Measurements from ENCODE around the gene EIF5B. TPM values are rescaled to one million over a fixed set of nuclear protein-coding genes. Genes with fewer than 3 reads are reported as not detected.
"Not testable (repeated sequence)": the region's sequence is repeated elsewhere in the genome, so short reads cannot be mapped to it uniquely, and the experiment has no call there.

Gene EIF5B
- total and polyA plus RNA-seq, 2 experiments from 2014 or later: 34.2 to 108 TPM

GRCh38 chr2:99299580-99299979 lies 37.6 kb upstream of the EIF5B start:
- Histone ChIP-seq H4K20me1 (replicated peaks; ENCODE audit: insufficient read depth) (no peaks in the 10 kb centered on the region), H3K79me2 (replicated peaks; ENCODE audit: insufficient read depth) (no peaks in the 10 kb centered on the region), H3K4me3 (no peak overlapping the region), H3F3A (replicated peaks; ENCODE audit: low read depth) (no peaks in the 10 kb centered on the region), H3K4me2 (no peak overlapping the region), H2AFZ (no peak overlapping the region), H3K36me3 (ENCODE audit: insufficient read depth) (no peaks in the 10 kb centered on the region), H3K27me3 (ENCODE audit: insufficient read depth) (no peaks in the 10 kb centered on the region), H3K9me2 (ENCODE audit: insufficient read depth) (no peaks in the 10 kb centered on the region; the same call in 1 of the 2 replicates), H3K4me1 (ENCODE audit: insufficient read depth) (no peaks in the 10 kb centered on the region), H3K27ac (ENCODE audit: low read depth) (no peak overlapping the region)
- Mint-ChIP-seq H3K36me3 (ENCODE audit: low read depth) (no peaks in the 10 kb centered on the region), H3K4me3 (no peak overlapping the region), H3K9me3 (no peaks in the 10 kb centered on the region), H3K27me3 (ENCODE audit: insufficient read depth, low read depth, poor library complexity) (no peaks in the 10 kb centered on the region), H3K4me1 (no peaks in the 10 kb centered on the region), H3K27ac (no peak overlapping the region)
- TF ChIP-seq CREB1 (CRISPR knock-in tag; IDR thresholded peaks at IDR 0.05; ENCODE audit: low read depth): no peak
- TF ChIP-seq EZH2 (IDR thresholded peaks at IDR 0.05; ENCODE audit: low read depth, unreplicated experiment): no peak
- no peak for TF ChIP-seq ZNF114 (CRISPR knock-in tag; IDR thresholded peaks at IDR 0.05)
- TF ChIP-seq STAT1 (IDR thresholded peaks at IDR 0.05; ENCODE audit: unreplicated experiment): no peak
- no peak for TF ChIP-seq ETS1 (IDR thresholded peaks at IDR 0.05)
- TF ChIP-seq CTCF (conservative IDR thresholded peaks at IDR 0.05; ENCODE audit: low read depth in 2 of 2): no peak
- ATAC-seq: no peak
- DNase-seq (ENCODE audit: low spot score): no peak

GRCh38 chr2:99301097-99301496 lies 36.1 kb upstream of the EIF5B start, which contains the start of gene LYG1:
Gene LYG1, minus strand, starts transcription at chr2:99301197. Its CDS starts 5,527 bp downstream, at chr2:99295670.
- not testable (repeated sequence) for H3K9me3 Mint-ChIP-seq; ATAC-seq; DNase-seq (ENCODE audit: low spot score); H3K4me1 Mint-ChIP-seq; H3K4me1 ChIP-seq (ENCODE audit: insufficient read depth); H3K27me3 Mint-ChIP-seq (ENCODE audit: insufficient read depth, low read depth, poor library complexity); H3K27ac Mint-ChIP-seq; H2AFZ ChIP-seq; H3K36me3 ChIP-seq (ENCODE audit: insufficient read depth); H3K9me2 ChIP-seq (ENCODE audit: insufficient read depth); H3K79me2 ChIP-seq (replicated peaks; ENCODE audit: insufficient read depth); H4K20me1 ChIP-seq (replicated peaks; ENCODE audit: insufficient read depth); H3K27me3 ChIP-seq (ENCODE audit: insufficient read depth); H3K4me3 ChIP-seq; H3F3A ChIP-seq (replicated peaks; ENCODE audit: low read depth); H3K4me3 Mint-ChIP-seq; H3K27ac ChIP-seq (ENCODE audit: low read depth); H3K36me3 Mint-ChIP-seq (ENCODE audit: low read depth); H3K4me2 ChIP-seq

GRCh38 chr2:99317161-99317872 lies 19.9 kb upstream of the EIF5B start:
- H3K27ac ChIP-seq (ENCODE audit: low read depth): no peak overlapping the region
- no peak overlapping the region for H2AFZ ChIP-seq
- TF ChIP-seq ZNF462 (CRISPR knock-in tag; IDR thresholded peaks at IDR 0.05): no peak

More at GRCh38 chr2:99317161-99317872, 19.9 kb upstream of the EIF5B start:
- no peak overlapping the region for H3K4me2 ChIP-seq
- Mint-ChIP-seq H3K27ac (no peak overlapping the region), H3K36me3 (ENCODE audit: low read depth) (peaks cover 48% of the 10 kb centered on the region), H3K4me3 (no peak overlapping the region), H3K9me3 (no peaks in the 10 kb centered on the region), H3K27me3 (ENCODE audit: insufficient read depth, low read depth, poor library complexity) (peaks cover 2% of the 10 kb centered on the region), H3K4me1 (no peaks in the 10 kb centered on the region)
- DNase-seq (ENCODE audit: low spot score) (no peak), ATAC-seq (no peak)
- no peaks in the 10 kb centered on the region for H3K4me1 ChIP-seq (ENCODE audit: insufficient read depth)
- H4K20me1 ChIP-seq (replicated peaks; ENCODE audit: insufficient read depth): peaks cover 5% of the 10 kb centered on the region; the same call in 1 of the 2 replicates
- no peaks in the 10 kb centered on the region for H3K27me3 ChIP-seq (ENCODE audit: insufficient read depth)
- H3K4me3 ChIP-seq: no peak overlapping the region
- no peaks in the 10 kb centered on the region for H3K9me2 ChIP-seq (ENCODE audit: insufficient read depth)
- no peaks in the 10 kb centered on the region for H3F3A ChIP-seq (replicated peaks; ENCODE audit: low read depth)
- peaks cover 24% of the 10 kb centered on the region; the same call in 1 of the 2 replicates for H3K36me3 ChIP-seq (ENCODE audit: insufficient read depth)
- H3K79me2 ChIP-seq (replicated peaks; ENCODE audit: insufficient read depth): no peaks in the 10 kb centered on the region
